HepG2 (cell line): Measurements from ENCODE around the gene CYSRT1. TPM values are rescaled to one million over a fixed set of nuclear protein-coding genes. Genes with fewer than 3 reads are reported as not detected.

Source experiments
- ATF3 ChIP-seq: sonication (generic); formaldehyde crosslinking; IDR thresholded peaks from 2 replicates; pipeline ENCODE4 v1.4.0; 2020; ENCODE audit warnings: missing genetic modification reagents
- CREM ChIP-seq, 2 experiments: sonication (generic) in 1 of 2; formaldehyde crosslinking in 1 of 2; IDR thresholded peaks; 2 replicates each; pipeline versions ENCODE4 v1.4.0 to v1.6.1; 2016 to 2020; ENCODE audit warnings: antibody characterized with exemption in 1 of 2, mild to moderate bottlenecking in 1 of 2, missing genetic modification reagents in 1 of 2
- EED ChIP-seq: sonication (generic); formaldehyde crosslinking; IDR thresholded peaks from 2 replicates; pipeline ENCODE4 v1.5.0; 2020; ENCODE audit warnings: mild to moderate bottlenecking, missing genetic modification reagents
- GATAD1 ChIP-seq: IDR thresholded peaks from 2 replicates; pipeline ENCODE4 v1.6.1; 2016; ENCODE audit warnings: missing genetic modification reagents, missing compliant biosample characterization
- KDM2A ChIP-seq: sonication (generic); formaldehyde crosslinking; IDR thresholded peaks from 2 replicates; pipeline ENCODE4 v1.4.0; 2020; ENCODE audit warnings: low read depth, missing genetic modification reagents, borderline replicate concordance
- MED13 ChIP-seq: sonication (generic); formaldehyde crosslinking; IDR thresholded peaks from 2 replicates; pipeline ENCODE4 v1.5.0; 2020; ENCODE audit warnings: missing genetic modification reagents
- MEIS2 ChIP-seq: sonication (generic); formaldehyde crosslinking; IDR thresholded peaks from 2 replicates; pipeline ENCODE4 v1.9.0; 2021; ENCODE audit warnings: mild to moderate bottlenecking, missing genetic modification reagents
- NFATC3 ChIP-seq: sonication (generic); formaldehyde crosslinking; IDR thresholded peaks from 2 replicates; pipeline ENCODE4 v1.5.1; 2020; ENCODE audit warnings: mild to moderate bottlenecking, missing genetic modification reagents
- NFKB2 ChIP-seq: sonication (generic); formaldehyde crosslinking; IDR thresholded peaks from 2 replicates; pipeline ENCODE4 v1.4.0; 2020; ENCODE audit warnings: missing genetic modification reagents, borderline replicate concordance
- NONO ChIP-seq, 2 experiments: fragments of 450-650 bp in 1 of 2; sonication (generic) in 1 of 2; formaldehyde crosslinking in 1 of 2; IDR thresholded peaks in 1 of 2; conservative IDR thresholded peaks in 1 of 2; 2 replicates each; pipeline versions ENCODE4 v1.6.1 to v1.8.0; 2017 to 2022; ENCODE audit warnings: mild to moderate bottlenecking in 1 of 2, missing genetic modification reagents in 1 of 2, moderate library complexity in 1 of 2
- NR2F6 ChIP-seq, 2 experiments: IDR thresholded peaks; 2 replicates each; pipeline ENCODE4 v1.6.1; 2016; ENCODE audit warnings: antibody characterized with exemption in 1 of 2, mild to moderate bottlenecking in 1 of 2
- PPARG ChIP-seq: conservative IDR thresholded peaks from 2 replicates; pipeline ENCODE4 v1.6.1; 2016; ENCODE audit warnings: missing biosample characterization, missing genetic modification reagents
- TBX2 ChIP-seq: sonication (generic); formaldehyde crosslinking; IDR thresholded peaks from 2 replicates; pipeline ENCODE4 v1.5.0; 2020; ENCODE audit warnings: missing genetic modification reagents, mild to moderate bottlenecking, borderline replicate concordance
- ZNF138 ChIP-seq: sonication (generic); formaldehyde crosslinking; IDR thresholded peaks from 2 replicates; pipeline ENCODE4 v1.5.0; 2020; ENCODE audit warnings: mild to moderate bottlenecking, low read depth, missing genetic modification reagents
- ZNF143 ChIP-seq: sonication (generic); formaldehyde crosslinking; IDR thresholded peaks from 2 replicates; pipeline ENCODE4 v1.4.0; 2020; ENCODE audit warnings: missing genetic modification reagents
- ZNF232 ChIP-seq: sonication (generic); formaldehyde crosslinking; IDR thresholded peaks from 2 replicates; pipeline ENCODE4 v1.4.0; 2020; ENCODE audit warnings: missing genetic modification reagents, borderline replicate concordance
- ZNF607 ChIP-seq: sonication (generic); formaldehyde crosslinking; IDR thresholded peaks from 2 replicates; pipeline ENCODE4 v1.5.1; 2020; ENCODE audit warnings: missing genetic modification reagents, mild to moderate bottlenecking, borderline replicate concordance
- ZNF749 ChIP-seq: sonication (generic); formaldehyde crosslinking; IDR thresholded peaks from 2 replicates; pipeline ENCODE4 v1.8.0; 2022; ENCODE audit warnings: mild to moderate bottlenecking, missing genetic modification reagents, moderate library complexity, borderline replicate concordance
- ZNF768 ChIP-seq: sonication (generic); formaldehyde crosslinking; IDR thresholded peaks from 2 replicates; pipeline ENCODE4 v1.4.0; 2020; ENCODE audit warnings: missing genetic modification reagents
- ZNF770 ChIP-seq: sonication (generic); formaldehyde crosslinking; IDR thresholded peaks from 2 replicates; pipeline ENCODE4 v1.5.0; 2020; ENCODE audit warnings: mild to moderate bottlenecking, missing genetic modification reagents
- polyA plus RNA-seq, 8 experiments: library from polyadenylated mRNA; depleted of rRNA in 3 of 8; stranded (reverse) in 7 of 8; unstranded in 1 of 8; fragments of >200 nt; fragmentation: Illumina TruSeq in 4 of 8; extraction: Trizol in 4 of 8; gene quantifications; 2 replicates each; pipeline versions ENCODE4 v1.2.1 to v1.2.3, GENCODE V29; 2011 to 2016; ENCODE audit warnings: low read depth in 4 of 8, missing spikeins in 1 of 8, mixed read lengths in 1 of 8; ENCODE audit not compliant: insufficient read depth in 1 of 8
- total RNA-seq, 5 experiments: library from RNA; depleted of rRNA; stranded (reverse); fragments of >200 nt; fragmentation: Illumina TruSeq; extraction: Trizol; gene quantifications; 2 replicates each; pipeline ENCODE4 v1.2.3, GENCODE V29; 2016; ENCODE audit warnings: low read depth in 1 of 5
- TF ChIP-seq, protein P1 (sequence below): sonication (generic); formaldehyde crosslinking; IDR thresholded peaks from 2 replicates; pipeline ENCODE4 v1.5.1; 2020; ENCODE audit warnings: mild to moderate bottlenecking, missing genetic modification reagents, moderate library complexity
- TF ChIP-seq, protein P2 (sequence below): IDR thresholded peaks from 2 replicates; pipeline ENCODE4 v1.6.1; 2018; ENCODE audit warnings: missing genetic modification reagents, mild to moderate bottlenecking, missing compliant biosample characterization

Gene CYSRT1
- total and polyA plus RNA-seq, 2 of the 13 experiments (the other 11 are each of a cell fraction or from before 2014, with no cell fraction given): 1.5 to 2.1 TPM

- TF ChIP-seq ZNF770 (CRISPR knock-in tag): no peak
- TF ChIP-seq, protein P1, sequence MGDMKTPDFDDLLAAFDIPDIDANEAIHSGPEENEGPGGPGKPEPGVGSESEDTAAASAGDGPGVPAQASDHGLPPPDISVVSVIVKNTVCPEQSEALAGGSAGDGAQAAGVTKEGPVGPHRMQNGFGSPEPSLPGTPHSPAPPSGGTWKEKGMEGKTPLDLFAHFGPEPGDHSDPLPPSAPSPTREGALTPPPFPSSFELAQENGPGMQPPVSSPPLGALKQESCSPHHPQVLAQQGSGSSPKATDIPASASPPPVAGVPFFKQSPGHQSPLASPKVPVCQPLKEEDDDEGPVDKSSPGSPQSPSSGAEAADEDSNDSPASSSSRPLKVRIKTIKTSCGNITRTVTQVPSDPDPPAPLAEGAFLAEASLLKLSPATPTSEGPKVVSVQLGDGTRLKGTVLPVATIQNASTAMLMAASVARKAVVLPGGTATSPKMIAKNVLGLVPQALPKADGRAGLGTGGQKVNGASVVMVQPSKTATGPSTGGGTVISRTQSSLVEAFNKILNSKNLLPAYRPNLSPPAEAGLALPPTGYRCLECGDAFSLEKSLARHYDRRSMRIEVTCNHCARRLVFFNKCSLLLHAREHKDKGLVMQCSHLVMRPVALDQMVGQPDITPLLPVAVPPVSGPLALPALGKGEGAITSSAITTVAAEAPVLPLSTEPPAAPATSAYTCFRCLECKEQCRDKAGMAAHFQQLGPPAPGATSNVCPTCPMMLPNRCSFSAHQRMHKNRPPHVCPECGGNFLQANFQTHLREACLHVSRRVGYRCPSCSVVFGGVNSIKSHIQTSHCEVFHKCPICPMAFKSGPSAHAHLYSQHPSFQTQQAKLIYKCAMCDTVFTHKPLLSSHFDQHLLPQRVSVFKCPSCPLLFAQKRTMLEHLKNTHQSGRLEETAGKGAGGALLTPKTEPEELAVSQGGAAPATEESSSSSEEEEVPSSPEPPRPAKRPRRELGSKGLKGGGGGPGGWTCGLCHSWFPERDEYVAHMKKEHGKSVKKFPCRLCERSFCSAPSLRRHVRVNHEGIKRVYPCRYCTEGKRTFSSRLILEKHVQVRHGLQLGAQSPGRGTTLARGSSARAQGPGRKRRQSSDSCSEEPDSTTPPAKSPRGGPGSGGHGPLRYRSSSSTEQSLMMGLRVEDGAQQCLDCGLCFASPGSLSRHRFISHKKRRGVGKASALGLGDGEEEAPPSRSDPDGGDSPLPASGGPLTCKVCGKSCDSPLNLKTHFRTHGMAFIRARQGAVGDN: peak; percentile 77
- TF ChIP-seq NR2F6 (IDR thresholded peaks at IDR 0.05): peak; percentile 76
- peak; percentile 85 for TF ChIP-seq NR2F6 (CRISPR knock-in tag; IDR thresholded peaks at IDR 0.05)
- peak; percentile 57; the same call in 1 of the 2 replicates for TF ChIP-seq MEIS2 (CRISPR knock-in tag)
- peak; percentile 33; the same call in 1 of the 2 replicates for TF ChIP-seq ZNF768 (CRISPR knock-in tag)
- no peak for TF ChIP-seq EED (CRISPR knock-in tag)
- no peak for TF ChIP-seq ZNF232 (CRISPR knock-in tag)
- TF ChIP-seq GATAD1 (CRISPR knock-in tag): peak; percentile 75
- TF ChIP-seq ZNF607 (CRISPR knock-in tag): peak; percentile 53; the same call in 1 of the 2 replicates
- TF ChIP-seq NFATC3 (CRISPR knock-in tag): no peak
- no peak for TF ChIP-seq MED13 (CRISPR knock-in tag)
- TF ChIP-seq ZNF143 (CRISPR knock-in tag): 0 out of 2 replicates have a peak, but pooled peaks have one; percentile 47
- TF ChIP-seq ZNF749 (CRISPR knock-in tag): peak; percentile 51; the same call in 1 of the 2 replicates
- TF ChIP-seq PPARG (CRISPR knock-in tag): 0 out of 2 replicates have a peak, but pooled peaks have one; percentile 32
- TF ChIP-seq NONO (IDR thresholded peaks at IDR 0.05): no peak
- peak; percentile 62; the same call in 1 of the 2 replicates for TF ChIP-seq NONO (CRISPR knock-in tag; conservative IDR thresholded peaks at IDR 0.05)
- TF ChIP-seq ZNF138: no peak
- TF ChIP-seq NFKB2 (CRISPR knock-in tag): peak; percentile 33; the same call in 1 of the 2 replicates
- no peak for TF ChIP-seq CREM (IDR thresholded peaks at IDR 0.05)
- no peak for TF ChIP-seq CREM (CRISPR knock-in tag; IDR thresholded peaks at IDR 0.05)
- peak; percentile 47; the same call in 1 of the 2 replicates for TF ChIP-seq ATF3 (CRISPR knock-in tag)
- TF ChIP-seq, protein P2, sequence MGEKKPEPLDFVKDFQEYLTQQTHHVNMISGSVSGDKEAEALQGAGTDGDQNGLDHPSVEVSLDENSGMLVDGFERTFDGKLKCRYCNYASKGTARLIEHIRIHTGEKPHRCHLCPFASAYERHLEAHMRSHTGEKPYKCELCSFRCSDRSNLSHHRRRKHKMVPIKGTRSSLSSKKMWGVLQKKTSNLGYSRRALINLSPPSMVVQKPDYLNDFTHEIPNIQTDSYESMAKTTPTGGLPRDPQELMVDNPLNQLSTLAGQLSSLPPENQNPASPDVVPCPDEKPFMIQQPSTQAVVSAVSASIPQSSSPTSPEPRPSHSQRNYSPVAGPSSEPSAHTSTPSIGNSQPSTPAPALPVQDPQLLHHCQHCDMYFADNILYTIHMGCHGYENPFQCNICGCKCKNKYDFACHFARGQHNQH: peak; percentile 54; the same call in 1 of the 2 replicates
- TF ChIP-seq KDM2A (CRISPR knock-in tag): peak; percentile 89
- peak; percentile 52; the same call in 1 of the 2 replicates for TF ChIP-seq TBX2
These were observed 6.2 kb upstream of the CYSRT1 start (continued) for GRCh38 chr9:137218754-137219271.
